Head of caudate nucleus (tissue), 42 donors: ENCODE measurements around the gene TXNL4A.

Experiments used
- DNase-seq, 42 donors: peaks; one replicate each; pipeline versions ENCODE4 v3.0.0 to v3.0.0-alpha.2; 2020 to 2021; ENCODE audit warnings: mixed read lengths in 7 of 42
- intact Hi-C: fragments of 100-400 bp; cut with DNase I; formaldehyde crosslinking; loops from one replicate; pipeline ENCODE4 v1.15.0; 2022

The TXNL4A gene

GRCh38 chr18:79942786-79943607 lies 45.4 kb downstream of the TXNL4A start:
- intact Hi-C loops = no loop called here
- peak in 15 of 42 donors; percentile 4 to 44 (median 8) for DNase-seq

- intact Hi-C loops = no loop called here
- peak in 9 of 42 donors; percentile 0 to 33 (median 2) for DNase-seq
Measured at GRCh38 chr18:79942211-79942610, 46.2 kb downstream of the TXNL4A start.

GRCh38 chr18:79941473-79942119 lies 46.8 kb downstream of the TXNL4A start:
- DNase-seq = peak in 17 of 42 donors; percentile 1 to 52 (median 18)
- intact Hi-C loops = no loop called here

GRCh38 chr18:79940814-79941472 lies 47.4 kb downstream of the TXNL4A start:
- DNase-seq = peak in 15 of 42 donors; percentile 1 to 39 (median 10)
- intact Hi-C loops = no loop called here

- intact Hi-C loops = no loop called here
- peak in 15 of 42 donors; percentile 0 to 37 (median 4) for DNase-seq
Measured at GRCh38 chr18:79940126-79940813, 48.1 kb downstream of the TXNL4A start.

GRCh38 chr18:79939096-79939495 lies 49.3 kb downstream of the TXNL4A start:
- intact Hi-C loops = no loop called here
- peak in 4 of 42 donors; percentile 1 to 21 (median 10) for DNase-seq

- peak in 6 of 42 donors; percentile 2 to 14 (median 4) for DNase-seq
Measured at GRCh38 chr18:79938196-79938595, 50.2 kb downstream of the TXNL4A start.

GRCh38 chr18:79937103-79937860 lies 51.1 kb downstream of the TXNL4A start:
- DNase-seq = peak in 11 of 42 donors; percentile 3 to 25 (median 9)
- intact Hi-C loops = no loop called here

More at GRCh38 chr18:79938196-79938595, 50.2 kb downstream of the TXNL4A start:
- intact Hi-C loops = no loop called here

- DNase-seq = peak in 12 of 42 donors; percentile 0 to 24 (median 6)
- intact Hi-C loops = no loop called here
Measured at GRCh38 chr18:79936641-79937040, 51.7 kb downstream of the TXNL4A start.

- intact Hi-C loops = no loop called here
- peak in 12 of 42 donors; percentile 1 to 28 (median 3) for DNase-seq
Measured at GRCh38 chr18:79935925-79936324, 52.4 kb downstream of the TXNL4A start.

- peak in 7 of 42 donors; percentile 1 to 27 (median 7) for DNase-seq
- intact Hi-C loops = no loop called here
Measured at GRCh38 chr18:79935499-79935898, 52.9 kb downstream of the TXNL4A start.

GRCh38 chr18:79935098-79935480 lies 53.3 kb downstream of the TXNL4A start:
- intact Hi-C loops = no loop called here

GRCh38 chr18:79934311-79935097 lies 53.9 kb downstream of the TXNL4A start:
- peak in 21 of 42 donors; percentile 14 to 65 (median 40) for DNase-seq
- intact Hi-C loops = no loop called here

More at GRCh38 chr18:79935098-79935480, 53.3 kb downstream of the TXNL4A start:
- peak in 29 of 42 donors; percentile 9 to 82 (median 48) for DNase-seq

GRCh38 chr18:79933765-79934164 lies 54.6 kb downstream of the TXNL4A start:
- intact Hi-C loops = no loop called here
- peak in 17 of 42 donors; percentile 0 to 38 (median 11) for DNase-seq

GRCh38 chr18:79932907-79933306 lies 55.5 kb downstream of the TXNL4A start:
- intact Hi-C loops = no loop called here
- DNase-seq = no peak

GRCh38 chr18:79931475-79931874 lies 56.9 kb downstream of the TXNL4A start:
- intact Hi-C loops = no loop called here
- DNase-seq = peak in 4 of 42 donors; percentile 1 to 6 (median 3)

- intact Hi-C loops = no loop called here
- DNase-seq = no peak
Measured at GRCh38 chr18:79930020-79930642, 58.2 kb downstream of the TXNL4A start.
